ENCODE results near the gene BTBD9.

Gene BTBD9

DNA sequence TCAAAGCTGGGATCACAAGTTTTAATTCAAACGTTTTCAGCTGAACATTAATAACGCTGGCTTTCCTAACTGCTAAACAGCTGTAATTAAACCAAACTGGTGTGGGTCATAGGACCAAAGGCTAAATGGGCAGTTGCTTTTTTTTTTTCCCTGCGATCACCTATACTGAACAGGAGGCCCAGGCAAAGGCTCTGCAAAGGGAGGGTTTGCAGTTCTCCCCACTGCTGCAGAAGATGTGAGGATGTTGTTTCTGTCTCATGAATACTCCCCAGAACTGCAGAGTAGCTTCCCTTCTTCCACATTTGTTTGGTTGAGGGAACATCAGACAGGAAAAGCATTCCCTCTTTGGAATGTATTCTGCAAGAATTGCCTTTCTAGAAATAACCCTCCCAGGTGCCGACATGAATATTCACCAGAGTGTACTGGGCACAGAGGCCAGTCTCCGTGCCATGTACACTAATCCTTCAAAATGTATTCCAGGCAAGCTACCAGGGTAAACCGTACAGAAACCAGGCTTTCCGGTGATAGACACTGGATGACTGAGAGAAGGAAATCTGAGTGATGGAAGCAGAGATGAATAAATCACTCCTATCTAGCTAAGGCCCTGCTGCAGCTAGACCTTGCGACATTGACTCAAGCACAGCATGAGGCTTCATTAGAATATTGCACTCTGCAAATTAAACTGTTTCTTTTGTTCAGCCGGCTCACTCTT lies 370.1 kb downstream of the BTBD9 start:
- in situ Hi-C loops (cut with MboI; ENCODE audit: low sequenced_read_pairs) = no loop called here

- in situ Hi-C loops (cut with MboI; ENCODE audit: low sequenced_read_pairs) = no loop called here
These were observed 371.4 kb downstream of the BTBD9 start for GRCh38 chr6:38268342-38268741.

- in situ Hi-C loops (cut with MboI; ENCODE audit: low sequenced_read_pairs) = no loop called here
These were observed 372.8 kb downstream of the BTBD9 start for GRCh38 chr6:38266921-38267354.

DNA sequence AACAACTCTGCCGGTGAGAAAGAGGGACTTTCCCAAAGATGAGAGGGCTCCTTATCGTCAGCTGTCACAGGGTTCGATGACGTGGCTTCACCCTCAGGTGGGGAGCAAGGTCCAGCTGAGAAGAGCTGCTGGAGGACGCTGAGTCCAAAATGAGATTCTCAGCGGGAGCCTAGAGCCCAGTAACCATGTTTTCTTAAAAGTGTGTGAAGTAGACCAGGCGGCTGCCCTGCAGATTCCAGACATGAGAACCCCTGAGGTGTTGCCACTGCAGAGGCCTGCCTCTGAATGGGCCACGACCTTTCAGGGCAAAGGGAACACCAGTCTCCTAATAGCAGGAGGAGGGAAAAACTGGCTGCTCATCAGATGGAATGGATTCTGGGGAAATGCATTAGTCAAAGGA lies 375.1 kb downstream of the BTBD9 start:
- in situ Hi-C loops (cut with MboI; ENCODE audit: low sequenced_read_pairs) = no loop called here

GRCh38 chr6:38262609-38263008 lies 377.1 kb downstream of the BTBD9 start:
- in situ Hi-C loops (cut with MboI; ENCODE audit: low sequenced_read_pairs) = no loop called here

DNA sequence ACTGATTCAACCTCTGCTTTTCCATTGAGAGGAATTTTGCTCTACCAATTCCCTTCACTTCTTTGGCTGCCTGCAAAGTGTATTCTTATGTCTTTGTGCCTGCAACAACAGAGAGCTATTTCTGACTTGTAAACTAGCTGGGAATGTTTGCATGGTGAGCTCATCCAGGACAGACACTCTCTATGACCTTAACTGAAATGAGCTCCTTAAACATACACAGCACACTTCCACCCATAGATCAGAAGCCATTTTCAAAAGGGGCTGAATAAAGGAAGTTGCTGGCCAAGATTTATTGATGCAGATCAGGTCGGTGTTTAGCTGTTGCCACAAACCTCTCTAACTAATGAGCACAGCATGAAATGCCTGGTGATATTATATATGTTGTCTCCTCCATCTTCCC lies 377.7 kb downstream of the BTBD9 start:
- in situ Hi-C loops (cut with MboI; ENCODE audit: low sequenced_read_pairs) = no loop called here

DNA sequence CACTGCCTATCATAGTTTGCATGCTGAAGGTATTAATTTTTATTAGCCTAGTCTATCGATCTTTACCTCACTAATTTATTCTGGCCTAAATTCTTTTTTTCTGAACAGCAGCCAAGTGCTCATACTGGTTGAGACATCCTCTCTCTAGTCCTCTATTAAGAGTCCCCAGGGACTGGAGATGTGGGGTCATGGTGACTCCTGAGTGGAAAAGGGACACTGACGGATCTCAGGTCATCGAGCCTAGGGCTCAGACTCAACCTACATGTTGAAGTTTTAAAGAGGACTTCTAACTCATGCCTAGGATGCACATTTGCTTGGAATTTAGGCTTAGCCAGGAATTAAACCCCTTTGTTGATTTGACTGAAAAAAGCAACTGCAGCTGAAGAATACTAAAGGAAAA lies 378.1 kb downstream of the BTBD9 start:
- in situ Hi-C loops (cut with MboI; ENCODE audit: low sequenced_read_pairs) = no loop called here

GRCh38 chr6:38259736-38260135 lies 380.0 kb downstream of the BTBD9 start:
- in situ Hi-C loops (cut with MboI; ENCODE audit: low sequenced_read_pairs) = no loop called here

DNA sequence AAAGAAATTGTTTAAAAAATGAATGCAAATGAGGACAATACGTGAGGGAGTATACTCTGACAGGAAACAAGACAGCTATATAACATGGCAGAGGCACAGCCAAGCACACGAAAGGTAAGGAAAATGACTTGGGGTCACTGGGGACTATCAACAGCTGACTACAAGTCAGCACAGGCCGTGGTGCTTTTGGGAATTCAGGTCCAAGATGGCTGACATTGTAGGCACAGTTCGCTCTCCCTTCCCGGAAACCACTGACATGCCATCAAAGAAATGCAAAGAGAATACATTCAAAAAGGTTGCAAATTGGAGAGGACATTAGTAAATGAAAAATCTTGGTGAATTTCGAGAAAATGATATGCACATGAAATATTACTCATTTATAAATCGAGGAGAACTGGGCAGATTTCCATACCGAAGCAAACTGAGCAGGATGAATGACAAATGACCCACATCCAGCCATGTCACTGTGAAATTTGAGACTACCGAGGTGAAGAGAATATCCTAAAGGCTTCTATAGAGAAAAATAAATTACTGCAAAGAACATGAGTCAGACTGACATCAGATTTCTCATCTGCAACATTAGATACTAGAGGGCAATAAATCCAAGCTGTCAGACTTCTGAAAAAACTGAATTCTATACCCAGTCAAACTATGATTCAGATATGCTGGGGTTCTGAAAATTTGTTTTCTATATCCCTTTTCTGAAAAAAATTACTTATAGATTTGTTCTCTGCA lies 391.1 kb downstream of the BTBD9 start:
- in situ Hi-C loops (cut with MboI; ENCODE audit: low sequenced_read_pairs) = no loop called here

- in situ Hi-C loops (cut with MboI; ENCODE audit: low sequenced_read_pairs) = no loop called here
These were observed 394.4 kb downstream of the BTBD9 start for GRCh38 chr6:38245295-38245694.

- in situ Hi-C loops (cut with MboI; ENCODE audit: low sequenced_read_pairs) = no loop called here
These were observed 394.9 kb downstream of the BTBD9 start for GRCh38 chr6:38244869-38245268.

- in situ Hi-C loops (cut with MboI; ENCODE audit: low sequenced_read_pairs) = no loop called here
These were observed 398.4 kb downstream of the BTBD9 start for GRCh38 chr6:38241200-38241871.

DNA sequence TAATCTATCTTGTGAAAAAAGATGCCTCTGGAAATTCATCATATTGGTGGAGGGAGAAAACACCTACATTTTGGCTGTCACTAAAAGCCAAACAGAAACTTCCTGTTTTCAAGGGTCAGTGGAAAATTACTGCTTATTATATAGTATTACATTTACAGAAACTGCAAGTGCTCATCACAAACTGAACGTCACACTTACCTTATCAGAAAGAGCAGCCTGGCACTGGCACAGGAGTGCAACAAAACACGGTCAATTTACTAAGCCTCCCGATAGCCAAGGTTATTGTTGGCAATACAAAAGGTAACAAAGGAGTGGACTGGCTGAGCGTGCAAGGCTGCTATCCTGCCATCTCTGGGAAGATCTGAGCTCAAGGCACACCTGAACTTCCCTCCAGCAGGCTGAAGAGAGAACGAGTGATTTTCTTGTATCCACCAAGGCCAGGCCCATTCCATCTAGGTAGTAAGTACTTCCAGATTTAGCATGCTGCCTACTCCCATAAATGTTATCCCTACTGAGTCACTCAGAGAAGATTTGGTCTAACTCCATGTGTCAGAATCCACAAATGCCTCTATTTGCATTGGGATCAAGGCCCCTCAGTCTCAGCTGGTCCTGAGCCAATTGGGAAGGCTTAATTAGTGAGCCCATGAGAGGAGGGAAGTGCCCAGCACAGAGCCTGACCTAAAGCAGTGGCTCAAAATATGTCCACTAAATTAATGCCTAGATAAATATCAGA lies 399.8 kb downstream of the BTBD9 start:
- in situ Hi-C loops (cut with MboI; ENCODE audit: low sequenced_read_pairs) = no loop called here

GRCh38 chr6:38236631-38237030 lies 403.1 kb downstream of the BTBD9 start:
- in situ Hi-C loops (cut with MboI; ENCODE audit: low sequenced_read_pairs) = no loop called here

GRCh38 chr6:38234934-38235682 lies 404.6 kb downstream of the BTBD9 start:
- in situ Hi-C loops (cut with MboI; ENCODE audit: low sequenced_read_pairs) = no loop called here

GRCh38 chr6:38234141-38234540 lies 405.6 kb downstream of the BTBD9 start:
- in situ Hi-C loops (cut with MboI; ENCODE audit: low sequenced_read_pairs) = no loop called here

- in situ Hi-C loops (cut with MboI; ENCODE audit: low sequenced_read_pairs) = no loop called here
These were observed 406.5 kb downstream of the BTBD9 start for GRCh38 chr6:38233161-38233791.

- in situ Hi-C loops (cut with MboI; ENCODE audit: low sequenced_read_pairs) = no loop called here
These were observed 414.0 kb downstream of the BTBD9 start for GRCh38 chr6:38225766-38226165.

GRCh38 chr6:38221251-38221650 lies 418.5 kb downstream of the BTBD9 start:
- in situ Hi-C loops (cut with MboI; ENCODE audit: low sequenced_read_pairs) = no loop called here

DNA sequence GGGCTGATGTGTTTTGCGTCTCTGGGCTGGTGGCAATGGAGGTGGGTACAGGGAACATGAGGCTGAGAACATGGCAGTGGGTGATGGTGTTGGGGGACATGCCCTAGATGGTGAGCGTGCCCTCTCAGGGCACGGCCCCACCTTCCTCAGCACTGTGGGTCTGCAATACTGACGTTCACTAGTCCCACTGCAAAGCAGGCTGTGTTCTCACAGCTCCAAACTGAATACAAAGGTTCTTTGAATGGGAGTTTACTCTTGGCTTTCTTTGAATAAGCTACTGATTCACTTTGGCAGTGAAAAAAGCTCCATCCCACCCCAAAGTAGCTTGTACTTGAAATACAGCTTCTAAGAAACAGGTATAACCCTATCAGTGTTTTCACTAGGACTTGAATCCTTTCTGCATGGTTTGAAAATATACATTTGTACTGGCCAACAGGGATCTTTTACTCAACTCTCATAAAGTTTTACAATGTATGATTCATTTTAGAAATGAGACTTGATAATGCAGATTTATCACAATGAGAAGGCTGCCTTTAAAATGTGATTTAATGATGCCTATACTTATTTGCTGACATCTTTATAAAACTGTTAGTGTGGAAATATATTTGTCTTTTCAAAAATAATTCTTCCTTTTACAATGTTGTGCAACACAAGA lies 419.5 kb downstream of the BTBD9 start:
- in situ Hi-C loops (cut with MboI; ENCODE audit: low sequenced_read_pairs) = no loop called here

Measured in HL-60/S4 treated with phorbol 12-myristate 13-acetate at 8.2 ng/mL for 4 days and 3 days (cell line).